ENCODE data around the gene ARHGEF19.

GRCh38 chr1:16262067-16262466, 49.6 kb upstream of the ARHGEF19 start:
- TF ChIP-seq CTCF (conservative IDR thresholded peaks at IDR 0.05) (no peak), EZH2 (IDR thresholded peaks at IDR 0.05; ENCODE audit: low read depth) (no peak)
